Activated naive CD8-positive, alpha-beta T cell treated with anti-CD3 and anti-CD28 coated beads, Interleukin-2, amount 10 ng/mL, durations not matched to agents 7 days and 5 days (primary cell): ENCODE results near the gene AEBP2. TPM values are rescaled to one million over a fixed set of nuclear protein-coding genes. Genes with fewer than 3 reads are reported as not detected.

Experiments used
- ATAC-seq: fragments of 150-1000 bp; cut with Tn5 transposase; one replicate; pipeline ENCODE4 v1.10.0; 2021; ENCODE audit warnings: low read depth, moderate library complexity
- POLR2A ChIA-PET: fragments of 350-600 bp; sonication (Branson Sonifier 250); formaldehyde crosslinking; loops from one replicate; lab custom pipeline; 2021; ENCODE audit warnings: antibody characterized with exemption; lab: Charles Lee
- DNase-seq: peaks from one replicate; pipeline ENCODE4 v3.0.0; 2021
- H3K27ac Mint-ChIP-seq: one replicate; pipeline ENCODE4 v1.8.0; 2022; ENCODE audit warnings: mild to moderate bottlenecking, mixed read lengths
- H3K27me3 Mint-ChIP-seq: one replicate; pipeline ENCODE4 v1.8.0; 2022; ENCODE audit warnings: mild to moderate bottlenecking, moderate library complexity, mixed read lengths
- H3K36me3 Mint-ChIP-seq: one replicate; pipeline ENCODE4 v1.8.0; 2021; ENCODE audit warnings: mild to moderate bottlenecking, mixed read lengths
- H3K4me1 Mint-ChIP-seq: one replicate; pipeline ENCODE4 v1.8.0; 2021; ENCODE audit warnings: mixed read lengths
- H3K4me3 Mint-ChIP-seq: one replicate; pipeline ENCODE4 v1.8.0; 2022; ENCODE audit warnings: mild to moderate bottlenecking, moderate library complexity, mixed read lengths
- H3K9me3 Mint-ChIP-seq: one replicate; pipeline ENCODE4 v1.8.0; 2021; ENCODE audit warnings: mixed read lengths
- total RNA-seq, 2 experiments: library from RNA; stranded (reverse); gene quantifications; one replicate each; pipeline ENCODE4 v1.2.3, GENCODE V29; 2021

Gene AEBP2
- total RNA-seq, 2 experiments from 2014 or later, result 60.3 to 62.7 TPM

DNA sequence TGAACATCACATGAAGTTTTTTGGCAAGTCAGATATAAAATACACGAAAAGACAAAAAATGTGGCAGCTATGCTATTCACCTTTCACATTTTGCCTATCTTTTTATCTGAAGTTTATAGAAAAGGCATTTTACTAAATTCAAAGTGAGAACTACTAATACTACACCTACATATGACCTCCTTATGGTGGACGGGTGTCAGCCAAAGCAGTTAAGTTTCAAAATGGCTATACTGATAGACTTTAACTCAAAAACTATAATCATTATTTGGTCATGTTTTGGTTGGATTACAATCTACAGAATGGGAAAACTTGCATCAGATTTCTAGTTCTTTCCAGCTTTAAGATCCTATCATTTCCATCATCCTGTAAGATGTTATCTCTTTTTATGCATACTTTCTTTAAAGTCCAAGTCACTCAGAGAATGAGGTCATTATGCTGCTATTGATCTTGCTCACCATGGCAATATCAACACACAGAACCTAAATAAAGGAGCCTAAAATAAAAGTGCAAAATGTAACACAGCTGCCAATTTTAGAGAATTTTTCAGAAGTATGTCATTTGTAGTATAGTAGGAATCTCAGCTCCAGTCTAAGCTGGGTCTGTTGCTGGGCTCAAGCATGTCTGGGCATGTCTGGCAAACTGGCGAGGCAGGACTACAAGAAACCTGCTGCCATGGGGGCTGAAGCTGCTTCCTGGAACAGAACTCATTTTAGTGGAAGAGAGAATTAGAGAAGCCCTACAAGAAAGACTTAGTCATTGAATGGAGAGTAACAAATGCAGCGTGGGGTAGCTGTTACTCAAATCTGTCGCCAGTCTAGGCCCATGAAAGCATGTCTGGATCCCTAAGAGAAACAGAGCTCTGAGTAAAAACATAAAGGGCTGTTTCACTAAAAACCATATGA is 7.6 kb upstream of the AEBP2 start:
- Mint-ChIP-seq H3K27me3 (no peaks in the 10 kb centered on the region), H3K4me1 (peaks cover 44% of the 10 kb centered on the region), H3K27ac (peak overlapping the region; percentile 90), H3K9me3 (peaks cover 4% of the 10 kb centered on the region), H3K4me3 (no peak overlapping the region), H3K36me3 (peaks cover 12% of the 10 kb centered on the region)
- ATAC-seq (peak; percentile 68), DNase-seq (peak; percentile 39)
- POLR2A ChIA-PET, result interaction anchor here (1.9 to 2.6 kb wide), 2 partner anchors 9 kb away, joined by 5 to 9 read pairs; partner anchors contain the start of gene AEBP2

DNA sequence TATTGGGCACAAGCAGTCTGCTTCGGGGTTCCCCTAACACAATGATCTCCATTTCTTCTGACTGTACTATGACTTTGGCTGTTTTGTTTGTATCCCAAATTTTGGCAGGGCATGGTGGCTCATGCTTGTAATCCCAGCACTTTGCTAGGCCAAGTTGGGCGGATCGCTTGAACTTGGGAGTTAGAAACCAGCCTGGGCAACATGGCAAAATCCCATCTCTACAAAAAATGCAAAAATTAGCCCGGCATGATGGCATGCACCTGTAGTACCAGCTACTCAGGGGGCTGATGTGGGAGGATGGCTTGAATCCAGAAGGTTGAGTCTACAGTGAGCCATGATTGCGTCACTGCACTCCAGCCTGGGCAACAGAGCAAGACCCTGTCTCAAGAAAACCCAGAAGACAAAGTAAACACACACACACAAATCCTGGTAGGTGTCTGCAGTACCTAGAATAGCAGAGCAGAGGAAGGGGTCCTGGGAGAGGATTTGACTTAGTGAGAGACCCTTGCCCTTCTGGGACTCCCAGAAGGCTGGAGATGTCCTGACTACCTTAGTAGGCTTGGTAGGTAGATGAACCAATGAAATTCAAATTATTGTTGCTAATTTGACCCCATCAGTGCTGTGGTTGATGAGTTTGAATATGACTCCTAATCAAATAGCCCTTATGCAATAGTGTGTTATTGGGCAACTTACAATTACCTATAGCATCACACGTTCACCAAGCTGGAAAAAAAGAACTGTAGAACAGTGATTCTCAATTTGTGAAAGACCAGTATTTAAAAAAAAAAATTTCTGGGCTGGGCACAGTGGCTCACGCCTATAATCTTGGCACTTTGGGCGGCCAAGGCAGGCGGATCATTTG is 6.8 kb upstream of the AEBP2 start:
- Mint-ChIP-seq H3K4me3 (peak overlapping the region; percentile 23), H3K36me3 (peaks cover 13% of the 10 kb centered on the region), H3K27me3 (no peaks in the 10 kb centered on the region), H3K4me1 (peaks cover 44% of the 10 kb centered on the region), H3K9me3 (peaks cover 4% of the 10 kb centered on the region), H3K27ac (peak overlapping the region; percentile 90)
- ATAC-seq, result no peak
- POLR2A ChIA-PET, result interaction anchor here (1.9 to 2.6 kb wide), 2 partner anchors 8 to 10 kb away, joined by 5 to 9 read pairs; partner anchors contain the start of gene AEBP2
- DNase-seq, result no peak

DNA sequence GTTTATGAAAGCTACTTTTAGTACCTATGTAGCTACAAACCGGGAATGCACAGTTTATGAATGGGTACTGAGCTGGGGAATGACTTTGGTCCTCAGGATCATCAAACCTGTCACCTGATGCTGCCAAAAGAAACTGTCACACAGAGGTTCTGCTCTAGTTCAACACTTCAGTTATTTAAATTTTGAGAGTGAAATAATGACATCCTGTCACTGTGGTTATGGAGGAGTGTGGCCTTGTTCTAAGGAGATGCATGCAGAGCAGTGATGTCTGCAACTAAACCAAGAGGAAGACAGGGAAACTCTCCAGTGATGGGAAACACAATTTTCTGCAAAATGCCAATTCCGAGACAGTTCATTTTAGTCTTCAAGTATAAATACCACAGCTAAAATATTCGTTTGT is 4.8 kb upstream of the AEBP2 start:
- POLR2A ChIA-PET, result interaction anchor here (0.7 kb wide), 1 partner anchor 33 kb away, joined by 4 read pairs; no protein-coding TSS in a partner anchor
- ATAC-seq, result peak; percentile 34

DNA sequence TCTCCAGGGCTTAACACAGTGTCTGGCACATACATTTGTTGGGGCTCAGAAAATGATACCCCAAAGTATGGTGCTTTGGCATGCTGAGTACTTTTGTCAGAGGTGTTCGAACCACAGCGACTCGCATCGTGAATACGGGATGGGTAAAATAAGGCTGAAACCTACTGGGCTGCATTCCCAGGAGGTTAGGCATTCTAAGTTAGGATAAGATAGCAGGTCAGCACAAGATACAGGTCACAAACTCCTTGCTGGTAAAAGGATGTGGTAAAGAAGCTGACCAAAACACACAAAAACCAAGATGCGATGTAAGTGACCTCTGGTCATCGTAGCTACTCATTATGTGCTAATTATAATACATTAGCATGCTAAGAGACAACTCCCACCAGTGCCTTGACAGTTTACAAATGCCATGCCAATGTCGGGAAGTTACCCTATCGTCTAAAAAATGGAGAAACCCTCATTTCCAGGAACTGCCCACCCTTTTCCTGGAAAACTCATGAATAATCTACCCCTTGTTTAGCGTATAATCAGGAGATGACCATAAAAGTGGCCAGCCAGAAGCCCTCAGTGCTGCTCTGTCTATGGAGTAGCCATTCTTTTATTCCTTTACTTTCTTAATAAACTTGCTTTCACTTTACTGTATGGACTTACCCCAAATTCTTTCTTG is 3.3 kb upstream of the AEBP2 start:
- POLR2A ChIA-PET, result no interaction called here
- Mint-ChIP-seq H3K4me3 (no peak overlapping the region), H3K27me3 (no peaks in the 10 kb centered on the region), H3K36me3 (peaks cover 14% of the 10 kb centered on the region), H3K4me1 (peaks cover 39% of the 10 kb centered on the region), H3K9me3 (peaks cover 2% of the 10 kb centered on the region), H3K27ac (peak overlapping the region; percentile 42)
- ATAC-seq, result no peak
- no peak for DNase-seq

More for the DNA sequence above, 4.8 kb upstream of the AEBP2 start:
- peak overlapping the region; percentile 94 for H3K27ac Mint-ChIP-seq
- peaks cover 42% of the 10 kb centered on the region for H3K4me1 Mint-ChIP-seq
- H3K36me3 Mint-ChIP-seq, result peaks cover 10% of the 10 kb centered on the region
- H3K4me3 Mint-ChIP-seq, result peak overlapping the region; percentile 16
- H3K9me3 Mint-ChIP-seq, result peaks cover 2% of the 10 kb centered on the region
- no peak for DNase-seq
- no peaks in the 10 kb centered on the region for H3K27me3 Mint-ChIP-seq

DNA sequence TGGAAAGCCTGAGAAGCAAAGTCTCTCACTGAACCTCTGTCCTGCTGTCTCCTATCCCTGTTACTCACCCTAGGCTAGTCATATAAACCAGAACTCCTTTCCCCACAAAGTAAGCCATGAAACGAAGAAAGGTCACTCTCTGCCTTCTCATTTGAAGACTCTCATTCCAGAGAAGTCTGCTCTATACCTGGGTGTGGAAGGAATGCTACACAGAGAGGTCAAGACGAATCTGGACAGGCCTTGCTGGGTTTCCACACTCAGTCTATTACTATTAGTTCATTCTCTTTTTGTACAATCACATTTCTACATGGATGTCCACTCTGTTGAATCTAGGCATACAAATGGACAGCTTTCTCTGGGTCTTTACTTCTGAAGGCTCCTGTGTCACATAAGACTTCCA is 2.4 kb upstream of the AEBP2 start:
- Mint-ChIP-seq H3K36me3 (peaks cover 20% of the 10 kb centered on the region), H3K27ac (peak overlapping the region; percentile 7), H3K4me3 (no peak overlapping the region), H3K27me3 (no peaks in the 10 kb centered on the region), H3K9me3 (peaks cover 2% of the 10 kb centered on the region), H3K4me1 (peaks cover 39% of the 10 kb centered on the region)
- POLR2A ChIA-PET, result no interaction called here
- ATAC-seq (no peak), DNase-seq (no peak)

DNA sequence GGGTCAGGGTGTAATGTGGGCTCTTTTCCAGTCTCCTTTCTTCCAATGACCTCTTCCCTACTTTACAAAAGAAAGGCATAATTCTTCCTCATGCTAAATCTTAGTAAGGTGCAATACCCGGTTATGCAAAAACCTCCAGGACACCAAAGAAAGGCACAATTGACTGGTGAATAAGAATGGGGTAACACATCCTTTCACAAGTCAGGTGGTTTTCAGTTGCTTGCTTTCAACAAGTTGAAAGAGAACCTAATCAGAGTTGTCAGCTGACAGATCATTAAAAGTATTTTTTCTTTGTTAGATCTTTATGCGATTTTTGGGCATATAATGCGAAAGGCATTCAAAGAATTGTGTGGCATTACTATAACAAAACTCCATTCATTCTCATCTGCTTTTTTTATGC is 1.3 kb upstream of the AEBP2 start:
- peaks cover 2% of the 10 kb centered on the region for H3K9me3 Mint-ChIP-seq
- ATAC-seq (no peak), DNase-seq (no peak)
- H3K36me3 Mint-ChIP-seq, result peaks cover 26% of the 10 kb centered on the region
- H3K27ac Mint-ChIP-seq, result no peak overlapping the region
- H3K27me3 Mint-ChIP-seq, result no peaks in the 10 kb centered on the region
- H3K4me1 Mint-ChIP-seq, result peaks cover 39% of the 10 kb centered on the region
- POLR2A ChIA-PET, result no interaction called here
- no peak overlapping the region for H3K4me3 Mint-ChIP-seq

DNA sequence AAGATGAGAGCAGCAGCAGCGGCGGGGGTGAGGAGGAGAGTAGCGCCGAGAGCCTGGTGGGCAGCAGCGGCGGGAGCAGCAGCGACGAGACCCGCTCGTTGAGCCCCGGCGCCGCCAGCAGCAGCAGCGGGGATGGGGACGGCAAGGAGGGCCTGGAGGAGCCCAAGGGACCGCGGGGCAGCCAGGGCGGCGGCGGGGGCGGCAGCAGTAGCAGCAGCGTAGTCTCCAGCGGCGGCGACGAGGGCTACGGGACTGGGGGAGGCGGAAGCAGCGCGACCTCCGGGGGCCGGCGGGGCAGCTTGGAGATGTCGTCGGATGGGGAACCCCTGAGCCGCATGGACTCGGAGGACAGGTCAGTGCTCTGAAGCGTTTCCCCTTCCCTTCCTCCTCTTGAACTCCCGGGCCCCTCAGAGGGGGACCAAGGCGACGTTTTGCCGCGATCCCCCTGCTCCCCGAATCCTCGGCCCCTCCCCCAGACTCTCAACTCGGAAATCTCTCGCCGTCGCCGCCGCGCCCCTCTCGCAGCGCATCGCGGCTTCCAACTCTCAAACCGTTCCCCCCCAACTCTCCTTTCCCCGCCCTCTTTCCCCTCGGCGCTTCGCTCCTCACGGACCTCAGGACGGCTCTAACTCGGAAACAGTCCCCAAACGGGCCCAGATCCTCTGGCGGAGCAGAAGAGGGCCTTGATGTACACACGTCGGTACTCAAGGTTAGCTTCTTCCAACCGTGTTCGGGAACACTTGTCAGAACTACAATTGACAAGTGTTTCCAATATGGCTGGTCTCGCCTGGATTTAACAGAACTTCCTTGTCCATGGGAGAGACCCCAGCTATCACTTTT is 947 bp downstream of the AEBP2 start:
- Mint-ChIP-seq H3K27me3 (no peaks in the 10 kb centered on the region), H3K36me3 (peaks cover 38% of the 10 kb centered on the region), H3K27ac (peak overlapping the region; percentile 97), H3K9me3 (peaks cover 2% of the 10 kb centered on the region), H3K4me1 (peaks cover 39% of the 10 kb centered on the region), H3K4me3 (peak overlapping the region; percentile 97)
- POLR2A ChIA-PET, result interaction anchor here (0.7 to 1.9 kb wide), 7 partner anchors 9 to 43 kb away, joined by 3 to 9 read pairs (median 3); no protein-coding TSS in a partner anchor
- ATAC-seq (peak; percentile 27), DNase-seq (peak; percentile 73)

DNA sequence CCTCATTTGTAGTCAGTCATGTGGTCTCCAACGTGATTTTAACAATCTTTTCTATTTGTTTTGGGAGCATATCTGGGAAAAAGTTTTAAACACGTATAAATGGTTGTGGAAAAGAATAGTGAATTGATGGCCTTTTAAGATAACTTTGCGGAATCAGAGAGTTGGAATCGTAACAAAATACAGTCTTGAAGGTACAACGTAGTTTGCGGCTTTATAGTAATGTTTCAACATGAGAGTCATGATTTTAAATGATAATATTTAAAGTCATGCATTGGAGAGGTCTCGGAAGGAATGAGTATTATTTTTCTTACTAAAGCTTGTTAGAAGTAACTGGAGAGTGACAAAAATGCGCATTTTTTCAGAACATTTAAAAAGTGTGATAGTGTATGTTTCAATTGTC is 1.6 kb downstream of the AEBP2 start:
- H3K4me3 Mint-ChIP-seq, result peak overlapping the region; percentile 97
- peaks cover 2% of the 10 kb centered on the region for H3K9me3 Mint-ChIP-seq
- POLR2A ChIA-PET, result interaction anchor here (1.1 to 1.9 kb wide), 3 partner anchors 10 to 42 kb away, joined by 3 to 9 read pairs (median 3); no protein-coding TSS in a partner anchor
- no peaks in the 10 kb centered on the region for H3K27me3 Mint-ChIP-seq
- no peak for DNase-seq
- no peak for ATAC-seq
- H3K4me1 Mint-ChIP-seq, result peaks cover 36% of the 10 kb centered on the region
- H3K27ac Mint-ChIP-seq, result peak overlapping the region; percentile 97
- H3K36me3 Mint-ChIP-seq, result peaks cover 40% of the 10 kb centered on the region

DNA sequence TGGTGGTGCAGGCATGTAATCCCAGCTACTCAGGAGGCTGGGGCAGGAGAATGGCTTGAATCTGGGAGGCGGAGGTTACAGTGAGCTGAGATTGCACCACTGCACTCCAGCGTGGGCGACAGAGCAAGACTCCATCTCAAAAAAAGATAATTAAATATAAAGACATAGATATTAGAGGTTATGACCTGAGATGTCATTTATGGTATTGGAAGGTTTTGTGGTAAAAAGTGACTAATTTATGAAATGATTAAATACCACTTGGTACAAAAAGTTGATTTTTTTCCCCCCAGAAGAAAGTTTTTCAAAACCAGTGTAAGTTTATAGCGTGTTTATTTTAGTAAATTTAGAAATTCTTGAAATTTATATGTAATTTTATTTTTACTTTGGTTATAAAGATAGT is 4.3 kb downstream of the AEBP2 start:
- DNase-seq (no peak), ATAC-seq (no peak)
- H3K36me3 Mint-ChIP-seq, result peaks cover 49% of the 10 kb centered on the region
- no peaks in the 10 kb centered on the region for H3K27me3 Mint-ChIP-seq
- H3K4me3 Mint-ChIP-seq, result no peak overlapping the region
- no peak overlapping the region for H3K27ac Mint-ChIP-seq
- POLR2A ChIA-PET, result no interaction called here
- no peaks in the 10 kb centered on the region for H3K9me3 Mint-ChIP-seq
- H3K4me1 Mint-ChIP-seq, result peaks cover 40% of the 10 kb centered on the region

DNA sequence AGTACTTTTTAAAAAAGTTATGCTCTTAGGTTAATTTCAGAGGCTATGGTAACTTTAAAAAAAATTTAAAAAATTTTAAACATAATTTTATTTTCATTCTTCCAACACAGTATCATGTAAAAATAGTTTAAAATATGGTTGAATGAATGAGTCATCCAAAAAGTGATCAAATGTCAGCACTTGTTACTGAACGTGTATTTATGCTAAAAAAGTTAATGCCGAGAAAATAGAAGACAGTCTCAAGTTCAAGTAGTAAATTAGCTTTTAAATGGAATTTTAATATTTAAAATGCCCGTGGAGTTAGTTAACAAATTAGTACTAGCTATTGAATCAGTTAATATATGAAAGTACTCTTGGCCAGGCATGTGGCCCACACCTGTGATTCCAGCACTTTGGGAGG is 4.8 kb downstream of the AEBP2 start:
- Mint-ChIP-seq H3K4me1 (peaks cover 38% of the 10 kb centered on the region), H3K4me3 (peak overlapping the region; percentile 37), H3K27me3 (no peaks in the 10 kb centered on the region), H3K27ac (no peak overlapping the region), H3K36me3 (peaks cover 49% of the 10 kb centered on the region), H3K9me3 (no peaks in the 10 kb centered on the region)
- POLR2A ChIA-PET, result no interaction called here
- ATAC-seq (no peak), DNase-seq (no peak)

DNA sequence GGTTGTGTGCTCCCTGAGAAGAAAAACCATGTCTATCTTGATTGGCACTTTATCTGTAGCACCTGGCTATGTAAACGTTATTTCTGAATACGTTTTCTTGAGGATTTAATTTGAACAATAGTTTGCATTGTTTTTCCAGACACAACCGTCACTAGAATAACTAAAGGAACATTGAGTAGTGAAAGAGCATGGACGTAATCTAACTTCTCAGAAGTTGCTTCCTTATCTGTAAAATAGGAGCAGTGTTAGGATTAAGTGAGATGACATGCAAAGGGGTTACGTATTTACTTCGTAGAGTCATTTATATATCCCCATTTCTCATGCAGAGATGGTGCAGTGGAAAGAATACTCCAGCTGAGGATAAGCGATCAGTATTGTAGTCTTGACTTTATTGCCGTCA is 8.1 kb downstream of the AEBP2 start:
- POLR2A ChIA-PET, result no interaction called here
- Mint-ChIP-seq H3K9me3 (no peaks in the 10 kb centered on the region), H3K27me3 (no peaks in the 10 kb centered on the region), H3K36me3 (peaks cover 34% of the 10 kb centered on the region), H3K4me1 (peaks cover 36% of the 10 kb centered on the region), H3K27ac (no peak overlapping the region), H3K4me3 (no peak overlapping the region)
- ATAC-seq (no peak), DNase-seq (no peak)

DNA sequence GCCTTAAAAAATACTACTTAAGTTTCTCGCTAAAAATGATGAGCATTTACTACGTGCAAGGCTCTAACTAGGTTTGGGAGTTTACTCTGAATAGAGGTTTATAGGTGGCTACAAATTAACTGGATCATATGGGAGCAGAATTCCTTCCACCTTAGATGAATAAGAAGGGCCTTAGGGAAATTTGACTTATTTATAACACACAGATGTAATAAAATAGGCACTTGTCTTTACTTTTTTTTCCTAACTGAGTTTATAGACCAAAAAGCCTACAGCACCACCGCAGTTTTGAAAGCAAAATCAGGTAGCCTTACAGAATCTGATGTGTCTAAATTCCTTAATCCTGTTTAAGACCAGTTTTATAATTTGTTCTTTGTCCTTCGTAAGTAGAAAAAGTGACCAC is 10.5 kb downstream of the AEBP2 start:
- ATAC-seq, result no peak
- peaks cover 32% of the 10 kb centered on the region for H3K4me1 Mint-ChIP-seq
- peaks cover 1% of the 10 kb centered on the region for H3K9me3 Mint-ChIP-seq
- DNase-seq, result no peak
- no peak overlapping the region for H3K27ac Mint-ChIP-seq
- POLR2A ChIA-PET, result no interaction called here
- no peaks in the 10 kb centered on the region for H3K27me3 Mint-ChIP-seq
- H3K4me3 Mint-ChIP-seq, result no peak overlapping the region
- peaks cover 38% of the 10 kb centered on the region for H3K36me3 Mint-ChIP-seq
